Trophoblast cell (in vitro differentiated cells and primary cell): ENCODE results near the gene CCNY.

Experiments
- DNase-seq, 2 donors: peaks; one replicate each; pipeline ENCODE4 v3.0.0-alpha.2; 2016
- H2AFZ ChIP-seq: 2 replicates; pipeline ENCODE4 v1.6.1; 2013; ENCODE audit warnings: low read length, moderate library complexity, mild to moderate bottlenecking; ENCODE audit not compliant: insufficient read depth, poor library complexity
- H2AK5ac ChIP-seq: 2 replicates; pipeline ENCODE4 v1.6.1; 2013; ENCODE audit warnings: mild to moderate bottlenecking, low read length
- H2BK120ac ChIP-seq: 2 replicates; pipeline ENCODE4 v1.6.1; 2013; ENCODE audit warnings: low read length, mild to moderate bottlenecking, moderate library complexity; ENCODE audit not compliant: insufficient read depth, poor library complexity
- H2BK12ac ChIP-seq: 2 replicates; pipeline ENCODE4 v1.6.1; 2013; ENCODE audit warnings: mild to moderate bottlenecking, low read length, moderate library complexity
- H2BK5ac ChIP-seq: 2 replicates; pipeline ENCODE4 v1.6.1; 2013; ENCODE audit warnings: low read length, low read depth, moderate library complexity, mild to moderate bottlenecking; ENCODE audit not compliant: poor library complexity
- H3K14ac ChIP-seq: 2 replicates; pipeline ENCODE4 v1.6.1; 2013; ENCODE audit warnings: mild to moderate bottlenecking, low read length
- H3K18ac ChIP-seq: 2 replicates; pipeline ENCODE4 v1.6.1; 2013; ENCODE audit warnings: mild to moderate bottlenecking, low read length
- H3K23ac ChIP-seq: 2 replicates; pipeline ENCODE4 v1.6.1; 2013; ENCODE audit warnings: low read length
- H3K27ac ChIP-seq: 2 replicates; pipeline ENCODE4 v1.5.1; 2013; ENCODE audit warnings: low read depth, mild to moderate bottlenecking, inconsistent platforms, low read length, moderate library complexity
- H3K27me3 ChIP-seq: 2 replicates; pipeline ENCODE4 v1.6.1; 2013; ENCODE audit warnings: inconsistent platforms, mild to moderate bottlenecking, low read length, moderate library complexity; ENCODE audit not compliant: insufficient read depth
- H3K36me3 ChIP-seq, 2 experiments: 1 replicate in 1 of 2; 2 replicates in 1 of 2; pipeline ENCODE4 v1.6.1; 2013; ENCODE audit warnings: low read length in 2 of 2, mild to moderate bottlenecking in 2 of 2, moderate library complexity in 1 of 2; ENCODE audit not compliant: insufficient read depth in 2 of 2, control insufficient read depth in 1 of 2
- H3K4ac ChIP-seq: 2 replicates; pipeline ENCODE4 v1.6.1; 2013; ENCODE audit warnings: low read depth, mild to moderate bottlenecking, low read length, moderate library complexity
- H3K4me1 ChIP-seq, 2 experiments: 1 replicate in 1 of 2; 2 replicates in 1 of 2; pipeline ENCODE4 v1.6.1; 2013; ENCODE audit warnings: low read length in 2 of 2, mild to moderate bottlenecking in 2 of 2, moderate library complexity in 1 of 2; ENCODE audit not compliant: insufficient read depth in 2 of 2, control insufficient read depth in 1 of 2
- H3K4me2 ChIP-seq: 2 replicates; pipeline ENCODE4 v1.6.1; 2013; ENCODE audit warnings: inconsistent platforms, mild to moderate bottlenecking, low read length, moderate library complexity
- H3K4me3 ChIP-seq: 2 replicates; pipeline ENCODE4 v1.5.1; 2013; ENCODE audit warnings: mild to moderate bottlenecking, low read depth, low read length, inconsistent platforms
- H3K79me1 ChIP-seq: one replicate; pipeline ENCODE4 v1.6.1; 2013; ENCODE audit warnings: low read length
- H3K79me2 ChIP-seq: 2 replicates; pipeline ENCODE4 v1.6.1; 2013; ENCODE audit warnings: low read length, mild to moderate bottlenecking; ENCODE audit not compliant: control insufficient read depth, insufficient read depth, poor library complexity
- H3K9ac ChIP-seq: 2 replicates; pipeline ENCODE4 v1.6.1; 2013; ENCODE audit warnings: mild to moderate bottlenecking, low read length
- H3K9me3 ChIP-seq: 2 replicates; pipeline ENCODE4 v1.6.1; 2013; ENCODE audit warnings: low read depth, mild to moderate bottlenecking, control low read depth, inconsistent platforms, low read length; ENCODE audit not compliant: insufficient read depth
- H4K12ac ChIP-seq: 2 replicates; pipeline ENCODE4 v1.6.1; 2013; ENCODE audit warnings: low read depth, mild to moderate bottlenecking, low read length, moderate library complexity
- H4K8ac ChIP-seq: 2 replicates; pipeline ENCODE4 v1.6.1; 2013; ENCODE audit warnings: low read depth, mild to moderate bottlenecking, low read length, moderate library complexity
- H4K91ac ChIP-seq: one replicate; pipeline ENCODE4 v1.6.1; 2013; ENCODE audit warnings: low read depth, mild to moderate bottlenecking, low read length, moderate library complexity
- WGBS: extraction: QIAGEN DNeasy Blood & Tissue Kit; methylation state at CpG from one replicate; pipeline ENCODE4 v1.1.7; 2013; ENCODE audit warnings: missing lambda C conversion rate; ENCODE audit not compliant: insufficient read length, insufficient coverage; ENCODE audit errors: extremely low coverage; 5-methylcytosine and 5-hydroxymethylcytosine counted together

CCNY gene

DNA sequence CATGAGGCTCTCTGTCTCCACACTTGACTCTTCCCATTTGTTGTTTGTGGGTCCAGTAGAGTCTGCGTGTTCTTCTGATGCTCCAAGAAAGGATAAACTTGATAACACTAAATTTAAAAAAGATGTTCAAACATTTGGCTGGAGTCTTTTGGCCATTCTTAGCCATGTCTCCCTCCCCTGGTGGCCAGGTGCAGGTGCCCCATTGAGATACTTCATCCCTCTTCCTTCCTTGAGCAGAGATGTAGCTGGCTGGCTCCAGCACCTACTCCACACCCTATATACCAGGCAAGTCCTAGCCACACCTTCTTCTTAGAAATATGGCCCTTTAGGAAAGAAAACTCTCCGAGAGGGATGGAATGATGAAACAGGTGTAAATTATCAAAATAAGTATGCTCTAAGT is 165.6 kb downstream of the CCNY start:
- Histone ChIP-seq H3K4ac (no peak overlapping the region), H4K91ac (no peak overlapping the region), H3K9me3 (no peaks in the 10 kb centered on the region), H3K4me1 (no peaks in the 10 kb centered on the region), H2AK5ac (no peak overlapping the region), H3K14ac (no peak overlapping the region), H3K18ac (no peak overlapping the region), H2BK5ac (no peak overlapping the region), H3K9ac (no peak overlapping the region), H3K79me1 (no peaks in the 10 kb centered on the region), H2AFZ (no peak overlapping the region), H3K23ac (no peak overlapping the region), H2BK120ac (no peak overlapping the region), H3K27me3 (no peaks in the 10 kb centered on the region), H3K4me2 (no peak overlapping the region), H3K36me3 (no peaks in the 10 kb centered on the region), H3K27ac (no peak overlapping the region), H4K12ac (no peak overlapping the region), H3K4me3 (no peak overlapping the region), H2BK12ac (no peak overlapping the region), H3K79me2 (no peaks in the 10 kb centered on the region), H4K8ac (no peak overlapping the region)
- WGBS: no CpG with 5 or more reads among the region's 2 CpGs
- DNase-seq: no peak

DNA sequence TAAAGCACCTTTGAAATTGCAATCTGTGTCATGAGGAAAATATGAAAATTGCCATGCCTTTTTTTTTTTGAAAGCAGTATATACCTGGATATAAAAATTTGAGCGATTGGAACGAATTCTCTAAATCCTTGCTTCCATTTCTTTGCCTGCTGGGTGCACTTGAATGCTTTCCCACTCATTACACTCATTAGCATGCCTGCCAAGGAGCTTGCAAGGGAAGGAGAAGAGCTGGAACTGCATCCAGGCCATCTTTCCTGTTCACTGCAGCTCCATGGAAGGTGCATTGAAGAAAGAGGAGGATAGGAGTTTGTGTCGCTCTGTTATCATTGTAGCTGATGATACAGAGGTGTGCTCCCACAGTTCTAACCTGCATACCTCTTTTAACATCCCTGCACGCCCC is 166.4 kb downstream of the CCNY start:
- no CpG with 5 or more reads among the region's 4 CpGs for WGBS
- Histone ChIP-seq H2BK120ac (no peak overlapping the region), H3K4me3 (no peak overlapping the region), H3K14ac (no peak overlapping the region), H3K18ac (no peak overlapping the region), H3K23ac (no peak overlapping the region), H4K91ac (no peak overlapping the region), H3K4ac (no peak overlapping the region), H3K27ac (no peak overlapping the region), H3K4me2 (no peak overlapping the region), H3K4me1 (no peaks in the 10 kb centered on the region), H2BK12ac (no peak overlapping the region), H3K9ac (no peak overlapping the region), H3K27me3 (no peaks in the 10 kb centered on the region), H3K36me3 (no peaks in the 10 kb centered on the region), H2BK5ac (no peak overlapping the region), H2AFZ (no peak overlapping the region), H4K12ac (no peak overlapping the region), H3K79me1 (no peaks in the 10 kb centered on the region), H4K8ac (no peak overlapping the region), H3K79me2 (no peaks in the 10 kb centered on the region), H2AK5ac (no peak overlapping the region), H3K9me3 (no peaks in the 10 kb centered on the region)
- DNase-seq: no peak

DNA sequence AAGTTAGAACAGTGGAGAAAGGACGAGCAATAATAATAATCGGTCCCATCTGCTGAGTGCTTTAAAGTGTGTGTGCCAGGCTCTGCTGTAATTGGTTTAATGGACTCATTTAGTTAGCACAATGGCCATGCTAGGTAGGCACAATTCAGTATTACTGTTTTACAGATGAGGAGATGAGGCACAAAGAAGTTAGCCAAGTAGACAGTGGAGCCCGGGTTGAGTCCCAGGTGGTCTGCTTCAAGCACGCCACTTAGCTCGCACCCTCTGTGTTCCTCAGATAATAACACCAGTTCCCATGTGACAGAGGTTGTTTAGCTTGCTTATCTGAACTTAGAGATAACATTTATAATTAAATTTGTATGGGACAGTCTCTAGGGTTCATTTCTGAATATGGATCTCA is 167.3 kb downstream of the CCNY start:
- no CpG with 5 or more reads among the region's 5 CpGs for WGBS
- Histone ChIP-seq H2BK12ac (no peak overlapping the region), H3K4me1 (no peaks in the 10 kb centered on the region), H3K18ac (no peak overlapping the region), H3K79me2 (no peaks in the 10 kb centered on the region), H2AK5ac (no peak overlapping the region), H3K27ac (no peak overlapping the region), H3K23ac (no peak overlapping the region), H2BK120ac (no peak overlapping the region), H4K8ac (no peak overlapping the region), H3K27me3 (no peaks in the 10 kb centered on the region), H3K79me1 (no peaks in the 10 kb centered on the region), H2BK5ac (no peak overlapping the region), H3K4ac (no peak overlapping the region), H3K14ac (no peak overlapping the region), H4K12ac (no peak overlapping the region), H3K4me2 (no peak overlapping the region), H3K36me3 (no peaks in the 10 kb centered on the region), H2AFZ (no peak overlapping the region), H3K4me3 (no peak overlapping the region), H3K9me3 (no peaks in the 10 kb centered on the region), H3K9ac (peak overlapping the region; percentile 47), H4K91ac (no peak overlapping the region)
- DNase-seq: no peak

DNA sequence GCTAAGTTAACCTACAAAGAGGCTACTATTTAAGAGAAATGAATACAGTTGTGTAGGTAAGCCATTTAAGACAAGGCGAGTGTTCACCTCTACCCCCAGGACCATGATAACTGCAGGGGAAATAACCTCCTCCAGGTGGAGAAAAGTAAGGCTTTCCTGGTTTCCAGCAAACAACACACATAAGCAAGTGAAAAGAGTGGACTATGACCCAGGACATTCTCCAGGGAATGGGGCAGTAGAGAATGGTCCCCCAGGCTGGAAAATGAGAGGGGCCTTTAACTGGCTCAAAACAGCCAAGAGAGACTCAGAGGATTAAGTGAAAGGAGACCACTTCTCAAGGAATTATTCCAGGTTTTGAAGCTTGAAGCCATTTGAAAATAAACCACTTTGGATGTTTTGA is 167.8 kb downstream of the CCNY start:
- no peak overlapping the region for H3K18ac ChIP-seq
- no peak overlapping the region for H2BK120ac ChIP-seq
- H3K79me1 ChIP-seq: no peaks in the 10 kb centered on the region
- H4K8ac ChIP-seq: no peak overlapping the region
- no peak overlapping the region for H3K27ac ChIP-seq
- H3K9ac ChIP-seq: no peak overlapping the region
- no peak overlapping the region for H4K91ac ChIP-seq
- H2AK5ac ChIP-seq: no peak overlapping the region
- no CpG with 5 or more reads among the region's 1 CpG for WGBS
- H4K12ac ChIP-seq: no peak overlapping the region
- H2BK5ac ChIP-seq: no peak overlapping the region
- H3K4me3 ChIP-seq: no peak overlapping the region
- H3K79me2 ChIP-seq: no peaks in the 10 kb centered on the region
- H3K23ac ChIP-seq: no peak overlapping the region
- no peaks in the 10 kb centered on the region for H3K9me3 ChIP-seq
- no peak overlapping the region for H3K4me2 ChIP-seq
- no peak overlapping the region for H2AFZ ChIP-seq
- no peak for DNase-seq
- H3K27me3 ChIP-seq: no peaks in the 10 kb centered on the region
- no peaks in the 10 kb centered on the region for H3K4me1 ChIP-seq
- no peak overlapping the region for H3K14ac ChIP-seq
- no peak overlapping the region for H2BK12ac ChIP-seq
- no peaks in the 10 kb centered on the region for H3K36me3 ChIP-seq
- H3K4ac ChIP-seq: no peak overlapping the region
